Adrenal gland (tissue), 19 donors: ENCODE data around the gene ADAMTS19. TPM values are rescaled to one million over a fixed set of nuclear protein-coding genes. Genes with fewer than 3 reads are reported as not detected.

Source experiments
- DNase-seq, 7 donors: peaks; one replicate each; pipeline ENCODE4 v3.0.0-alpha.2; 2019 to 2020
- H3K27ac ChIP-seq, 5 donors: fragments of 200-600 bp; sonication (generic) in 4 of 5; 1 replicate in 3 of 5; 2 replicates in 2 of 5; pipeline versions ENCODE4 v1.5.1 to v1.8.0; 2016 to 2020; ENCODE audit warnings: mild to moderate bottlenecking in 1 of 5
- H3K27me3 ChIP-seq: fragments of 200-600 bp; 2 replicates; pipeline ENCODE4 v1.8.0; 2021
- H3K36me3 ChIP-seq, 2 donors: fragments of 200-600 bp; replicated peaks in 1 of 2; 1 replicate in 1 of 2; 2 replicates in 1 of 2; pipeline versions ENCODE4 v1.5.1 to v1.8.0; 2018 to 2022
- H3K4me1 ChIP-seq, 2 donors: fragments of 200-600 bp; replicated peaks in 1 of 2; 1 replicate in 1 of 2; 2 replicates in 1 of 2; pipeline versions ENCODE4 v1.5.1 to v1.8.0; 2018 to 2021
- H3K4me3 ChIP-seq, 4 donors: fragments of 200-600 bp; sonication (generic) in 3 of 4; one replicate each; pipeline ENCODE4 v1.5.1; 2016 to 2018
- H3K9me3 ChIP-seq, 3 donors: fragments of 200-600 bp; sonication (generic) in 1 of 3; replicated peaks in 1 of 3; 1 replicate in 2 of 3; 2 replicates in 1 of 3; pipeline versions ENCODE4 v1.5.1 to v1.8.0; 2016 to 2021
- POLR2A ChIP-seq, 2 donors: fragments of 450-650 bp; IDR thresholded peaks; one replicate each; pipeline ENCODE4 v1.6.1; 2017; ENCODE audit warnings: antibody characterized with exemption in 2 of 2, mild to moderate bottlenecking in 2 of 2, moderate library complexity in 1 of 2
- WGBS, 4 donors: extraction: QIAGEN DNeasy Blood & Tissue Kit in 2 of 4; methylation state at CpG; one replicate each; pipeline versions ENCODE4 v1.1.5 to v1.1.7; 2013 to 2017; 5-methylcytosine and 5-hydroxymethylcytosine counted together
- intact Hi-C, 2 donors: fragments of 100-400 bp; cut with DNase I; formaldehyde crosslinking; loops; one replicate each; pipeline versions ENCODE4 v1.14.1 to v1.15.0; 2022 to 2023
- long read RNA-seq, 10 donors: library from polyadenylated mRNA in 3 of 10; unstranded in 2 of 10; stranded (forward) in 1 of 10; transcript quantifications; one replicate each; pipeline ENCODE4 v2.0.0 and lab custom pipeline, GENCODE V29; 2021 to 2026
- polyA plus RNA-seq, 3 donors: library from polyadenylated mRNA; stranded (reverse); fragments of 200-250 nt in 2 of 3; fragments of 350-450 nt in 1 of 3; fragmentation: Illumina TruSeq in 1 of 3; extraction: RNeasy Lipid Tissue Mini Kit (QIAGEN cat#74804) in 1 of 3; gene quantifications; one replicate each; pipeline ENCODE4 v1.2.3, GENCODE V29; 2013 to 2014
- total RNA-seq, 9 donors: library from RNA; depleted of rRNA in 4 of 9; stranded (reverse); fragments of >200 nt in 4 of 9; fragments of 120-200 nt in 1 of 9; fragmentation: NEBNext Ultra II Directional in 1 of 9; extraction: Animal tissue kit (Norgen Biotek cat#: 25700) in 1 of 9; gene quantifications; one replicate each; pipeline versions ENCODE4 v1.1.0 to v1.2.4, GENCODE V29; 2013 to 2023
- TF ChIP-seq, protein P1 (sequence below), 6 experiments: fragments of 450-650 bp in 4 of 6; fragments of 200-600 bp in 2 of 6; sonication (generic) in 1 of 6; IDR thresholded peaks; 1 replicate in 5 of 6; 2 replicates in 1 of 6; pipeline versions ENCODE4 v1.5.1 to v1.8.0; 2016 to 2021; ENCODE audit warnings: antibody characterized with exemption in 6 of 6, mild to moderate bottlenecking in 2 of 6, moderate library complexity in 1 of 6
- donor health status: healthy with polysubstance abuse.
- donor health status: Bipolar disorder and iron deficiency.
- donor health status: DM: yes; HTN: yes; CAD: no.
- donor health status: DM: no; HTN: no; CAD: no.
- donor health status: DM: no; HTN: no; CAD: no.
- donor health status: DM: yes; HTN: yes; CAD: no.

ADAMTS19 gene, protein sequence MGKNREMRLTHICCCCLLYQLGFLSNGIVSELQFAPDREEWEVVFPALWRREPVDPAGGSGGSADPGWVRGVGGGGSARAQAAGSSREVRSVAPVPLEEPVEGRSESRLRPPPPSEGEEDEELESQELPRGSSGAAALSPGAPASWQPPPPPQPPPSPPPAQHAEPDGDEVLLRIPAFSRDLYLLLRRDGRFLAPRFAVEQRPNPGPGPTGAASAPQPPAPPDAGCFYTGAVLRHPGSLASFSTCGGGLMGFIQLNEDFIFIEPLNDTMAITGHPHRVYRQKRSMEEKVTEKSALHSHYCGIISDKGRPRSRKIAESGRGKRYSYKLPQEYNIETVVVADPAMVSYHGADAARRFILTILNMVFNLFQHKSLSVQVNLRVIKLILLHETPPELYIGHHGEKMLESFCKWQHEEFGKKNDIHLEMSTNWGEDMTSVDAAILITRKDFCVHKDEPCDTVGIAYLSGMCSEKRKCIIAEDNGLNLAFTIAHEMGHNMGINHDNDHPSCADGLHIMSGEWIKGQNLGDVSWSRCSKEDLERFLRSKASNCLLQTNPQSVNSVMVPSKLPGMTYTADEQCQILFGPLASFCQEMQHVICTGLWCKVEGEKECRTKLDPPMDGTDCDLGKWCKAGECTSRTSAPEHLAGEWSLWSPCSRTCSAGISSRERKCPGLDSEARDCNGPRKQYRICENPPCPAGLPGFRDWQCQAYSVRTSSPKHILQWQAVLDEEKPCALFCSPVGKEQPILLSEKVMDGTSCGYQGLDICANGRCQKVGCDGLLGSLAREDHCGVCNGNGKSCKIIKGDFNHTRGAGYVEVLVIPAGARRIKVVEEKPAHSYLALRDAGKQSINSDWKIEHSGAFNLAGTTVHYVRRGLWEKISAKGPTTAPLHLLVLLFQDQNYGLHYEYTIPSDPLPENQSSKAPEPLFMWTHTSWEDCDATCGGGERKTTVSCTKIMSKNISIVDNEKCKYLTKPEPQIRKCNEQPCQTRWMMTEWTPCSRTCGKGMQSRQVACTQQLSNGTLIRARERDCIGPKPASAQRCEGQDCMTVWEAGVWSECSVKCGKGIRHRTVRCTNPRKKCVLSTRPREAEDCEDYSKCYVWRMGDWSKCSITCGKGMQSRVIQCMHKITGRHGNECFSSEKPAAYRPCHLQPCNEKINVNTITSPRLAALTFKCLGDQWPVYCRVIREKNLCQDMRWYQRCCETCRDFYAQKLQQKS
- total RNA-seq, result 10 to 100 TPM in 1 of 9 donors, 1 to 10 TPM in 2, under 1 TPM in 3, not detected in 3; 0.14 to 32.9 (median 0.99) TPM
- 1 to 10 TPM in 1 of 3 donors, under 1 TPM in 2; 0.30 to 2.9 (median 0.46) TPM for polyA plus RNA-seq
- long read RNA-seq, donor 1, result 0 reads
- long read RNA-seq, donor 2, result 0 reads
- long read RNA-seq, donor 3, result 0 reads
- long read RNA-seq, donor 4, result 0 reads
- long read RNA-seq, donor 5, result 0 reads
- long read RNA-seq, donor 6, partial matches to known transcripts, result 0 of 1 reads
- long read RNA-seq, donor 6, other reads (novel, unspliced or antisense), result 1 of 1 reads
- long read RNA-seq, donor 7, result 0 reads
- long read RNA-seq, donor 8, full-length matches to known transcripts, result 3 of 14 reads
- long read RNA-seq, donor 8, partial matches to known transcripts, result 11 of 14 reads
- long read RNA-seq, donor 8, other reads (novel, unspliced or antisense), result 0 of 14 reads
- long read RNA-seq, donor 9, full-length matches to known transcripts, result 1 of 1 reads
- long read RNA-seq, donor 9, partial matches to known transcripts, result 0 of 1 reads
- long read RNA-seq, donor 9, other reads (novel, unspliced or antisense), result 0 of 1 reads
- long read RNA-seq, donor 10, full-length matches to known transcripts, result 1 of 1 reads
- long read RNA-seq, donor 10, partial matches to known transcripts, result 0 of 1 reads
- long read RNA-seq, donor 10, other reads (novel, unspliced or antisense), result 0 of 1 reads

DNA sequence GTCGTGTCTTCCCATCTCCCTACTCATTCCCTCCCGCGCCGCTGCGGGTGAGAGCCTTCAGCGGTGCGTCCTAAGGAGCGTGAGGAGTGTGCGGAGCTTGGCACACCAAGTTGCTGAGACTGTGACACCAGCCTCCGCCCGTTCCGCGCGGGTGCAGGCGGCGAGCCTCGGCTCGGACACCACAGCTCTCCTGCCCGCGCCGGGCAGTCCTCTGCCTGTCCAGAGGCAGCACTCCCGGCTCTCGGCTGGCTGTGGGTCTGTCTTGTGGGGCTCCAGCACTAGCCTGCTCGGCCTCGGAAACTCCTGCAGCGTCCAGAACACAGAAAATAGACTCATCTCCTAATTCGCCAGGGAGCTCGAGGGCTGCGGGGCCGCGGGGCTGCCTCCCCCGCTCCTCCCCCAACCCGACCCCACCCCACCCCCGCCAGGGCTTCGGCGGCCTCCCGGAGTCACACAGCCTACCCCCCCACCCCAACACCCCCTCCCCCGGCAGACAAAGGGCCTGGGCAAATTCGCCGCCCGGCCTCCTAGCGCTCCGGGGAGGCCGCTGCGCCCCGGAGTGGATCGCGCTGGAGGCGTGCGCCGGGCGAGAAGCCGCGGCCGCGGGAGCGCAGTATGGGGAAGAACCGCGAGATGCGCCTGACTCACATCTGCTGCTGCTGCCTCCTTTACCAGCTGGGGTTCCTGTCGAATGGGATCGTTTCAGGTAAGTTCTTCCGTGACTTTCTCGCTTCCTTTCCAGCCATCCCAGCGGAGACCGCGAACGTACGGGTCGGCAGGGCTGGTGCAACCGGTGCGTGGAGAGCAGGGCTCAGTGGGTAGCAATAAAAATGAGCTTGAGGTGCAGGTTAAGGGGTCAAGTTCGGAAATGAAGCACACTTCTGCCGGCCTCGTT is at the start of gene ADAMTS19:
Gene ADAMTS19 (plus strand): TSS at position 522 of the 895 bp plus-strand sequence. CDS start 94 bp downstream, at position 616.
- WGBS, 4 donors, result 0 to 4% (median 1%) methylated on average over 20 to 75 of the region's 75 CpGs
- Histone ChIP-seq H3K4me3 (peak within 1 kb of the TSS in 1 of 4 donors; percentile 48), H3K36me3 (no peaks in the 10 kb centered on the region), H3K27ac (peak within 1 kb of the TSS in 1 of 5 donors; percentile 52), H3K27me3 (peaks cover 19% of the 10 kb centered on the region), H3K9me3 (no peaks in the 10 kb centered on the region), H3K4me1 (no peaks in the 10 kb centered on the region)
- DNase-seq, result peak in 5 of 7 donors; percentile 14 to 61 (median 19)
- intact Hi-C loops, result no loop called here
- TF ChIP-seq POLR2A (IDR thresholded peaks at IDR 0.05), result no peak
- TF ChIP-seq, protein P1, sequence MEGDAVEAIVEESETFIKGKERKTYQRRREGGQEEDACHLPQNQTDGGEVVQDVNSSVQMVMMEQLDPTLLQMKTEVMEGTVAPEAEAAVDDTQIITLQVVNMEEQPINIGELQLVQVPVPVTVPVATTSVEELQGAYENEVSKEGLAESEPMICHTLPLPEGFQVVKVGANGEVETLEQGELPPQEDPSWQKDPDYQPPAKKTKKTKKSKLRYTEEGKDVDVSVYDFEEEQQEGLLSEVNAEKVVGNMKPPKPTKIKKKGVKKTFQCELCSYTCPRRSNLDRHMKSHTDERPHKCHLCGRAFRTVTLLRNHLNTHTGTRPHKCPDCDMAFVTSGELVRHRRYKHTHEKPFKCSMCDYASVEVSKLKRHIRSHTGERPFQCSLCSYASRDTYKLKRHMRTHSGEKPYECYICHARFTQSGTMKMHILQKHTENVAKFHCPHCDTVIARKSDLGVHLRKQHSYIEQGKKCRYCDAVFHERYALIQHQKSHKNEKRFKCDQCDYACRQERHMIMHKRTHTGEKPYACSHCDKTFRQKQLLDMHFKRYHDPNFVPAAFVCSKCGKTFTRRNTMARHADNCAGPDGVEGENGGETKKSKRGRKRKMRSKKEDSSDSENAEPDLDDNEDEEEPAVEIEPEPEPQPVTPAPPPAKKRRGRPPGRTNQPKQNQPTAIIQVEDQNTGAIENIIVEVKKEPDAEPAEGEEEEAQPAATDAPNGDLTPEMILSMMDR (IDR thresholded peaks at IDR 0.05), result no peak

DNA sequence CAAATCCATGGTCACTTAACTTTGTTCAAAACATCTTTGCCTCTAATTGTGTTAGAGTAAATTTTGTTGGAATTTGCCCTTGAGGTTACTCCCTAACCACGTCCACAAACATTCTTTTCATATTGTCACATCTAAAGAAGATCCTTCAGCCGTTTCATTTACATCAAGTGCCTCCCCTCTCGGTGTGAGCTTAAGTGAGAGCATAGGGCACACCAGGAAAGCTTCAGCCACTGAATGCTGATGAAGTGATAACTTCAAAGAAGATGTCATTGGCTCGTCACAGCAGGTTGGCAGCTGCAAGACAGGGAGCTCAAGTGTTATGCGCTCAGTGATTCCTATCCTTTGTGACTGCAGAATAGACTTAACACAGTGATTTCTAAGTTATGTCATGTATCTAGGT is 49.6 kb upstream of the ADAMTS19 start:
- TF ChIP-seq, protein P1 (IDR thresholded peaks at IDR 0.05), result no peak
- TF ChIP-seq POLR2A (IDR thresholded peaks at IDR 0.05), result no peak
- H3K4me1 ChIP-seq, result no peaks in the 10 kb centered on the region
- no peak overlapping the region for H3K4me3 ChIP-seq
- H3K27me3 ChIP-seq, result no peaks in the 10 kb centered on the region
- peaks cover 0 to 3% (median 0%) of the 10 kb centered on the region in 3 donors for H3K9me3 ChIP-seq
- DNase-seq, result no peak
- H3K27ac ChIP-seq, result no peak overlapping the region
- intact Hi-C loops, result no loop called here
- H3K36me3 ChIP-seq, result no peaks in the 10 kb centered on the region
- 44 to 60% (median 48%) methylated on average over 5 of the region's 5 CpGs for WGBS, 4 donors

DNA sequence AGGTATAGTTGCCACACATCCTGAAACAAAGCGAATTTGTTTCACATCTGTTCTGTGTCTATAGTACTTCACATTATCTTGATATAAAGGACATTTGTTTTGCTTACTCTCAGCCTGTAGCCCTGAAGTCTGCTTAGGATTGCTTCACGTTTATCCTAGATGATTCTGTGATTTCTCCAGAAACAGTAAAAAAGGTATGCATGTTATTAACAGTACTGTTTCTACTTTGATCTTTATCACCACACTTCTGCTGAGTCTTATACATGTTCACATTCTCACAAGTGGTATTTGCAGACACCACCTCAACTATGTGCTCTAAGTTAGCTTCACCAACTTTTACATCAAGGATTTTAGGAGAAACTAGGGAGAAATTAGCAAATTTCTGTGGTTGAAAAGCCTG is 47.4 kb upstream of the ADAMTS19 start:
- H3K4me1 ChIP-seq, result no peaks in the 10 kb centered on the region
- DNase-seq, result no peak
- peaks cover 0 to 4% (median 0%) of the 10 kb centered on the region in 3 donors for H3K9me3 ChIP-seq
- intact Hi-C loops, result no loop called here
- H3K4me3 ChIP-seq, result no peak overlapping the region
- no peaks in the 10 kb centered on the region for H3K36me3 ChIP-seq
- H3K27ac ChIP-seq, result no peak overlapping the region
- TF ChIP-seq, protein P1 (IDR thresholded peaks at IDR 0.05), result no peak
- no peak for TF ChIP-seq POLR2A (IDR thresholded peaks at IDR 0.05)
- WGBS, 4 donors, result 62 to 77% (median 70%) methylated on average over 2 of the region's 2 CpGs
- H3K27me3 ChIP-seq, result no peaks in the 10 kb centered on the region
